Measurements from ENCODE around the gene INPP5B.
A peak's percentile ranks its signal among the peaks of the same experiment; 100 is the strongest.

Gene INPP5B

GRCh38 chr1:37828410-37829074, 118.3 kb downstream of the INPP5B start:
- H3K4me3 ChIP-seq (ENCODE audit: low read depth, low read length), result no peak overlapping the region
- no peak for TF ChIP-seq CTCF (IDR thresholded peaks at IDR 0.05; ENCODE audit: control insufficient read depth, extremely low read depth, insufficient read depth)
- DNase-seq (ENCODE audit: low read depth), result no peak

GRCh38 chr1:37825506-37825905, 121.3 kb downstream of the INPP5B start:
- no peak for TF ChIP-seq CTCF (IDR thresholded peaks at IDR 0.05; ENCODE audit: control insufficient read depth, extremely low read depth, insufficient read depth)
- DNase-seq (ENCODE audit: low read depth), result no peak
- H3K4me3 ChIP-seq (ENCODE audit: low read depth, low read length), result no peak overlapping the region

- no peak overlapping the region for H3K4me3 ChIP-seq (ENCODE audit: low read depth, low read length)
- no peak for DNase-seq (ENCODE audit: low read depth)
- TF ChIP-seq CTCF (IDR thresholded peaks at IDR 0.05; ENCODE audit: control insufficient read depth, extremely low read depth, insufficient read depth), result no peak
Measured at GRCh38 chr1:37824001-37824400, 122.9 kb downstream of the INPP5B start.

GRCh38 chr1:37822906-37823815, 123.7 kb downstream of the INPP5B start:
- DNase-seq (ENCODE audit: low read depth), result no peak
- H3K4me3 ChIP-seq (ENCODE audit: low read depth, low read length), result no peak overlapping the region
- no peak for TF ChIP-seq CTCF (IDR thresholded peaks at IDR 0.05; ENCODE audit: control insufficient read depth, extremely low read depth, insufficient read depth)

- no peak overlapping the region for H3K4me3 ChIP-seq (ENCODE audit: low read depth, low read length)
- DNase-seq (ENCODE audit: low read depth), result no peak
- TF ChIP-seq CTCF (IDR thresholded peaks at IDR 0.05; ENCODE audit: control insufficient read depth, extremely low read depth, insufficient read depth), result no peak
Measured at GRCh38 chr1:37821481-37821880, 125.4 kb downstream of the INPP5B start.

GRCh38 chr1:37817481-37817880, 129.4 kb downstream of the INPP5B start:
- no peak overlapping the region for H3K4me3 ChIP-seq (ENCODE audit: low read depth, low read length)
- no peak for TF ChIP-seq CTCF (IDR thresholded peaks at IDR 0.05; ENCODE audit: control insufficient read depth, extremely low read depth, insufficient read depth)
- peak; percentile 84 for DNase-seq (ENCODE audit: low read depth)

Data from LNCaP clone FGC (cell line).